OCI-LY3 (cell line): ENCODE results near the gene FGGY.

Experiments used
- CTCF ChIP-seq: fragments of 200-600, 300-600 bp; sonication (generic); IDR thresholded peaks from 2 replicates; pipeline ENCODE4 v1.5.1; 2014; ENCODE audit warnings: antibody characterized with exemption, low read length, low read depth
- EZH2phosphoT487 ChIP-seq: fragments of 200-600 bp; shearing (Covaris generic); IDR thresholded peaks from 2 replicates; pipeline ENCODE4 v1.6.1; 2018; ENCODE audit warnings: antibody characterized with exemption, mixed run types, low read depth

GRCh38 chr1:59328353-59328752 lies 31.5 kb downstream of the FGGY start:
- no peak for TF ChIP-seq CTCF
- no peak for TF ChIP-seq EZH2phosphoT487
